ENCODE data around the gene ACP1.

DNA sequence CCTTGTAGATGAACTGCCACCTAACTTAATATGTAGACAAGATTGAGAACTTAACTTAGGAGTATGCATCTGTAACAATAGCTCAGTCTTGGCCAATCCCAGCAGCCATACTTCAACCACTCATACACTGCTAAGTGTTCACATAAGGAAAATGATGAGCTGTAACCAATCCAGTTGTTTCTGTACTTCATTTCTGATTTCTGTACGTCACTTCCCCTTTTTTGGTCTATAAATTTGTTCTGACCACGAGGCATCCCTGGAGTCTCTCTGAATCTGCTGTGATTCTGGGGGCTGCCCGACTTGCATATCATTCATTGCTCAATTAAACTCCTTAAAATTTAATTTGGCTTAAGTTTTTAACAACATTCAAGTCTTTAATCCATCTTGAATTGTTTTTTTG, 7.3 kb upstream of the ACP1 start:
- TF ChIP-seq, protein P1, sequence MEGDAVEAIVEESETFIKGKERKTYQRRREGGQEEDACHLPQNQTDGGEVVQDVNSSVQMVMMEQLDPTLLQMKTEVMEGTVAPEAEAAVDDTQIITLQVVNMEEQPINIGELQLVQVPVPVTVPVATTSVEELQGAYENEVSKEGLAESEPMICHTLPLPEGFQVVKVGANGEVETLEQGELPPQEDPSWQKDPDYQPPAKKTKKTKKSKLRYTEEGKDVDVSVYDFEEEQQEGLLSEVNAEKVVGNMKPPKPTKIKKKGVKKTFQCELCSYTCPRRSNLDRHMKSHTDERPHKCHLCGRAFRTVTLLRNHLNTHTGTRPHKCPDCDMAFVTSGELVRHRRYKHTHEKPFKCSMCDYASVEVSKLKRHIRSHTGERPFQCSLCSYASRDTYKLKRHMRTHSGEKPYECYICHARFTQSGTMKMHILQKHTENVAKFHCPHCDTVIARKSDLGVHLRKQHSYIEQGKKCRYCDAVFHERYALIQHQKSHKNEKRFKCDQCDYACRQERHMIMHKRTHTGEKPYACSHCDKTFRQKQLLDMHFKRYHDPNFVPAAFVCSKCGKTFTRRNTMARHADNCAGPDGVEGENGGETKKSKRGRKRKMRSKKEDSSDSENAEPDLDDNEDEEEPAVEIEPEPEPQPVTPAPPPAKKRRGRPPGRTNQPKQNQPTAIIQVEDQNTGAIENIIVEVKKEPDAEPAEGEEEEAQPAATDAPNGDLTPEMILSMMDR (IDR thresholded peaks at IDR 0.05; ENCODE audit: low read length), result no peak
- TF ChIP-seq EZH2 (IDR thresholded peaks at IDR 0.05; ENCODE audit: borderline replicate concordance, low read length), result no peak
